ENCODE results near the gene C16orf96.

DNA sequence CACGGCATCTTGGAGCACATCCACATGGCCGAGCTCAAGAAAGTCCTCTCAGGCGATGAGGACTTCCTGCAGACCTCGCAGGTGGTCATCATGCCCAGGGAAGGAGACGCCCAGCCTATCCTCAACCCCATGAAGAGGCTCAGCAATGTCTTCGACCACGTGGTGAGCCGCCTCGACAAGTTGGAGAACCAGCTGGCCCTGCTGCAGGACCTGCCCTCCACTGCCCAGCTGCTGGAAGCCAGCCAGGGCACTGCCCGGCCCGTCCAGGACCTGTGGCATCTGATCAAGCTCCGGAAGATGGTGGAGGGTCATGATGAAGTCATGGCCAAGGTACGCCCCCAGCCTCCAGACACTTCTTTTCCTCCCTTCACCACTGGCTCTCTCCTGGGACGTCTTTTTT is 440 bp downstream of the C16orf96 start:
- TF ChIP-seq, protein P1, sequence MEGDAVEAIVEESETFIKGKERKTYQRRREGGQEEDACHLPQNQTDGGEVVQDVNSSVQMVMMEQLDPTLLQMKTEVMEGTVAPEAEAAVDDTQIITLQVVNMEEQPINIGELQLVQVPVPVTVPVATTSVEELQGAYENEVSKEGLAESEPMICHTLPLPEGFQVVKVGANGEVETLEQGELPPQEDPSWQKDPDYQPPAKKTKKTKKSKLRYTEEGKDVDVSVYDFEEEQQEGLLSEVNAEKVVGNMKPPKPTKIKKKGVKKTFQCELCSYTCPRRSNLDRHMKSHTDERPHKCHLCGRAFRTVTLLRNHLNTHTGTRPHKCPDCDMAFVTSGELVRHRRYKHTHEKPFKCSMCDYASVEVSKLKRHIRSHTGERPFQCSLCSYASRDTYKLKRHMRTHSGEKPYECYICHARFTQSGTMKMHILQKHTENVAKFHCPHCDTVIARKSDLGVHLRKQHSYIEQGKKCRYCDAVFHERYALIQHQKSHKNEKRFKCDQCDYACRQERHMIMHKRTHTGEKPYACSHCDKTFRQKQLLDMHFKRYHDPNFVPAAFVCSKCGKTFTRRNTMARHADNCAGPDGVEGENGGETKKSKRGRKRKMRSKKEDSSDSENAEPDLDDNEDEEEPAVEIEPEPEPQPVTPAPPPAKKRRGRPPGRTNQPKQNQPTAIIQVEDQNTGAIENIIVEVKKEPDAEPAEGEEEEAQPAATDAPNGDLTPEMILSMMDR (IDR thresholded peaks at IDR 0.05; ENCODE audit: extremely low read depth in 1 of 2, insufficient read depth in 1 of 2, low read depth in 1 of 2, low read length in 2 of 2) = no peak
- TF ChIP-seq FOS (IDR thresholded peaks at IDR 0.05; ENCODE audit: borderline replicate concordance, insufficient read depth, low read length) (no peak), EZH2 (IDR thresholded peaks at IDR 0.05; ENCODE audit: borderline replicate concordance, low read depth, low read length, severe bottlenecking) (no peak), POLR2A (IDR thresholded peaks at IDR 0.05; ENCODE audit: low read depth, low read length) (no peak)

Data from endothelial cell of umbilical vein (primary cell).